Measurements from ENCODE around the gene S100A10.

- TF ChIP-seq EZH2 (IDR thresholded peaks at IDR 0.05) (no peak), POLR2AphosphoS5 (IDR thresholded peaks at IDR 0.05; ENCODE audit: borderline replicate concordance, low read depth, low read length) (no peak), FOXP2 (optimal IDR thresholded peaks at IDR 0.05; ENCODE audit: control extremely low read depth, extremely low read length, insufficient read depth) (no peak)
Observed at GRCh38 chr1:151961833-151962232, 31.8 kb downstream of the S100A10 start.

All from SK-N-MC (cell line).